Stimulated activated CD4-positive, alpha-beta T cell treated with anti-CD3 and anti-CD28 coated beads, TNF-alpha, amount 100 ng/mL, for 48 hours (primary cell): ENCODE measurements around the gene LARGE2.

ENCODE experiments used
- DNase-seq, 3 donors: peaks; one replicate each; pipeline ENCODE4 v3.0.0-alpha.2; 2020; ENCODE audit warnings: low read depth in 3 of 3

LARGE2 gene

DNA sequence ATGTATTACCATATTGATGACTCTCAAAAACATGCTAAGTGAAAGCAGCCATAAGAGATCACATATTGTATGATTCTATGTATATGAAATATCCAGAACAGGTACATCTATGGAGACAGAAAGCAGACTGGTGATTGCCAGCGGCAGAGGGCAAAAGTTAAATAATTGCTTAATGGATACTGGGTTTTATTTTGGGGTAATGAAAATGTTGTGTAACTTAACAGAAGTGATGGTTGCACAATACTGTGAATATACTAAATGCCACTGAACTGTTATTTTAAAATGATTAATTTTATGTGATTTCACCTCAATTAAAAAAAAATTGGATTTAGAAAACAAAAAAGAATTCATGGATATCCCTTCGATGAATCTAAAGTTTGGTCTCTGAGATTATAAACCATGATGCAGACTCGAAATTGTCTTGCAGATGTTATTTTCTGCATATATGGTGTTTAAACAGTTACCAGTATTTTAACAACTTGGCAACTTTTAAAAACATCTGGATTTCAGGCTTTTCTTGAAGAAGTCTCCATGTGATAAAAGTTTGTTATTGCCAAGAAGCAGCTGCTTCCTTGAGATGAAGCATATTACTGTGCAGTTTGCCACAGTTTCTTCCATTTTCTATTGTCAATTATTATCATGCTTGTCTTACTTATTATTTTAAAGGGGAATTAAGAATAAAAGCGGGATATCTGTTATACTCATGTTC lies 38.1 kb downstream of the LARGE2 start:
- DNase-seq = no peak

DNA sequence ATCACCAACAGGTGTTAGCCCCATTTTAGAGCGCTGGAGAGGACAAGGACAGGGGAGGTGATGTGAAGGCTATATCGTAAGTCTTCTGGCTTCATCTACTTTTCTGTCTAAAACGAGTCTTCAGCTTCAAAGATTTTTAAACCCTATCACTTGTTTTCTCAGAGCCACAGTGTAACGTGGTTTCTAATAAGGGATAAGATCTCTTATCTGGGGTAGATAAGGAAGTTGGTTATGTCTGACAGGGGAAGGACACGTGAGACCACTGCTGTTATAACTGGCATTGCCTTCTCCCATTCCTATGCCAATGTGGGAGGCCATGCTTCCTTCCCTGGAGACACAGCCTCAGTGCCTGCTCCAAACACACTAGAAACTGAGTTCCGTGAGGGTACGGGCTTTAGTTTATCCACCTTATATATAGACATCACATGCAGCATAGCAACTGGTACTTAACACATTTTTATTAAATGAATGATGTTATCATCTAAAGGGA lies 39.3 kb downstream of the LARGE2 start:
- no peak for DNase-seq

DNA sequence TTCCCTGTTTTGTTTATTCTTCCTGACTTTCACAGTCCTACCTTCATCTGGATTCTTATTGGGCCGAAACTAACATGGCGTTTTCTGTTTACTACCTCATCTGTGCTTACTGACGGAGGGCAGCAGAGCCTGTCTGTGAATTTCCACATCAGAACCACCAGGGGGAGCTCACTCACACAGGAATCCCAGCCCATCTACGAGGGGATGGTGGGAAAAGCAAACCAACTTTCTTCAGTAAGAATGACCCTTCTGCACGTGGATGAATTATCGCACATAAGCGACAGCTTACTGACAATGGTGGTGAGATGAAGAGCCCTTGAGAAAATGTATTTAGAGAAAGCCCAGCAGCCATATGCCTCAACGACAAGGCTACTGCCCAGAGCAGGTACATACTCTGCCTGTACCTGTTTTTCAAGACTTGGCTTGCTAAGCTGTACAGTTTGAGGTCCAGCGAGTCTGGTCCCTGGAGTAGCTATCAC lies 42.5 kb downstream of the LARGE2 start:
- DNase-seq = peak; percentile 30 to 37 (median 35)

DNA sequence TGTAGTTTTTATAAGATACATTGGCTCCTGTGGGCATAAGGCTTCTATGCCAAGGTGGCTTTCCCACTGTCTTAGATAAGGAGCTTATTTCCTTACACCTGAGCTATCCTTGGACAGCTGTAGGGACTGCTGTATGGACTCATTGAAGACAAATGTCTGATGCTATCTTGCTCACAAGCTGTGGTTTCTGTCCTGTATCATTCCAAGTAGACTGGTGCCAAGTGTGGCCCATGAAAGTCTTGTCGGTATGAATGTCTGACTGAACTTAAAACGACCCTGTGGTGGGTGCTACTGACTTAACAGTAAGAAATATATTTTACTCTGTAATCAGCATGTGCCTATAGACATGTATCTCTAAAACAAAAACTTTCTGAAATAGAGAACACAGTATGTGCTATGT lies 45.0 kb downstream of the LARGE2 start:
- DNase-seq = no peak

DNA sequence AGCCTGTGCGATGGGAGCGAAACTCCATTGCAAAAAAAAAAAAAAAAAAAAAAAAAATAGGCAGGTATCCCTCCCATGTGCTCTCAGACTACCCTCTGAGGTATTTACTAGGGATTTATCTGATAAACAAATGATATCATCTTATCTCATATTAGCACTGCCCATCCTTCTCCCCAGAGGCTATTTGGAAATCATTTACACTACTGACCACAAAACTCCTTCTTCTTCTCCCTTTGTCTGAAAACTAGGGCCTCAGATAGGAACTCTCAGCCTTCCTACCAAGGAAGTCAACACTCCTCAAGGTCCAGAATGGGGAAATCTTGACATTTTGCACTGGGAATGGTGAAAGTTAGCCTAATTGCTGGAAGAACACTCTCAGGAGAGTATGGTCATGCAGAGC lies 46.4 kb downstream of the LARGE2 start:
- no peak for DNase-seq

DNA sequence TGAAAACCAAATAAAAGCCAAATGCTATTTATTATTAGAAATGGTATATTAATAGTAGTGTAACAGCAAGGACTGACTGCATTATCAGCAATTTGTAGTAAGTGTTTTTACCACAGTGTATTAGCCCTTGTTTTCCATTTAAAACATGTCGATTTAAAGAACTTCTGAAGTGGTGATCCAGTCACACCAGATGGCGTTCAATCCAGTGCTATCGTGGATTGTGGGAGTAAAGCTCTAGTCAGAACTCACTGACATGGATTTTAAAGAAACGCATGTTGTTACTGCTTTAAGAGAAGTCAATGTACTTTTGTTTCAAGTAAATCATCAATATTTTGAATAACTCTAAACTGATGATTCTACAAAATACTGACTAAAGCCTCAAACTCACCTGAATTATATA lies 51.1 kb downstream of the LARGE2 start:
- no peak for DNase-seq

DNA sequence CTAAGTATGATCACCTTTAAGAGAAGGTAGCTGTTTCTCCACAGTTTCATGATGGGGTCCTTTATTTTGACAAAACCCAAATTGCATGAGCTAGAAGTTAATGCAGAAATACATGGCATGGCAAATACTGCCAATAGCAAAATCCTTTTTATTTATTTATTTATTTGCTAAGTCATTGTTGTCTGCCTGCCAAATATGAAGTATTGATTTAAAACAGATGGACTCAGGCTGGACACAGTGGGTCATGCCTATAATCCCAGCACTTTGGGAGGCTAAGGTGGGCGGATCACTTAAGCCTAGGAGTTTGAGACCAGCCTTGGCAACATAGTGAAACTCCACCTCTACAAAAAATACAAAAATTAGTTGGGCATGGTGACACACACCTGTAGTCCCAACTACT lies 52.4 kb downstream of the LARGE2 start:
- no peak for DNase-seq
